PC-9 (cell line): ENCODE data around the gene PAFAH2. TPM values are rescaled to one million over a fixed set of nuclear protein-coding genes. Genes with fewer than 3 reads are reported as not detected.

Source experiments
- BruUV-seq: library from RNA; stranded (reverse); fragments of 400-500 nt; replicated peaks from 2 replicates; lab custom pipeline; 2021; lab: Mats Ljungman, UMichigan
- CTCF ChIA-PET: fragments of 300-600 bp; sonication (Branson Sonifier 250); formaldehyde crosslinking; loops from one replicate; lab custom pipeline; 2022; ENCODE audit warnings: antibody characterized with exemption; lab: Charles Lee
- POLR2A ChIA-PET: fragments of 300-600 bp; sonication (Branson Sonifier 250); formaldehyde crosslinking; loops from one replicate; lab custom pipeline; 2022; ENCODE audit warnings: antibody characterized with exemption; ENCODE audit not compliant: unreplicated experiment; lab: Charles Lee
- DNase-seq, 2 experiments: peaks; one replicate each; pipeline versions ENCODE4 v3.0.0 to v3.0.0-alpha.2; 2015 to 2022; ENCODE audit warnings: mixed read lengths in 1 of 2
- H2AFZ ChIP-seq: fragments of 200-600 bp; sonication (generic); 2 replicates; pipeline ENCODE4 v1.8.1; 2017; ENCODE audit warnings: antibody characterized with exemption
- H3F3A ChIP-seq: fragments of 200-600 bp; sonication (generic); 2 replicates; pipeline ENCODE4 v1.8.1; 2017; ENCODE audit warnings: antibody characterized with exemption, mild to moderate bottlenecking, low read depth; ENCODE audit not compliant: insufficient read depth
- H3K27ac ChIP-seq: fragments of 200-600 bp; sonication (generic); 2 replicates; pipeline ENCODE4 v1.6.1; 2016; ENCODE audit warnings: mixed run types
- H3K27me3 ChIP-seq: fragments of 200-600 bp; sonication (generic); 2 replicates; pipeline ENCODE4 v1.6.1; 2016; ENCODE audit warnings: low read depth, mixed run types; ENCODE audit not compliant: insufficient read depth
- H3K36me3 ChIP-seq: fragments of 200-600 bp; sonication (generic); 2 replicates; pipeline ENCODE4 v1.6.1; 2016; ENCODE audit warnings: low read depth, mixed run types
- H3K4me1 ChIP-seq: fragments of 200-600 bp; sonication (generic); replicated peaks from 2 replicates; pipeline ENCODE4 v1.6.1; 2016; ENCODE audit warnings: mixed run types; ENCODE audit not compliant: insufficient read depth
- H3K4me2 ChIP-seq: fragments of 200-600 bp; sonication (generic); 2 replicates; pipeline ENCODE4 v1.6.1; 2017; ENCODE audit warnings: mixed run types
- H3K4me3 ChIP-seq: fragments of 200-600 bp; sonication (generic); 2 replicates; pipeline ENCODE4 v1.6.1; 2016; ENCODE audit warnings: mixed run types
- H3K79me2 ChIP-seq: fragments of 200-600 bp; sonication (generic); 2 replicates; pipeline ENCODE4 v1.6.1; 2017; ENCODE audit warnings: low read depth, mixed run types
- H3K9me2 ChIP-seq: fragments of 200-600 bp; sonication (generic); 2 replicates; pipeline ENCODE4 v1.8.1; 2017; ENCODE audit warnings: mild to moderate bottlenecking; ENCODE audit not compliant: insufficient read depth
- H3K9me3 ChIP-seq: fragments of 200-600 bp; sonication (generic); 2 replicates; pipeline ENCODE4 v1.8.1; 2016; ENCODE audit warnings: low read depth; ENCODE audit not compliant: insufficient read depth
- H4K20me1 ChIP-seq: fragments of 200-600 bp; sonication (generic); 2 replicates; pipeline ENCODE4 v1.8.1; 2017; ENCODE audit not compliant: insufficient read depth
- EZH2 ChIP-seq: fragments of 200-600 bp; sonication (generic); IDR thresholded peaks from 2 replicates; pipeline ENCODE4 v1.8.0; 2017; ENCODE audit warnings: antibody characterized with exemption, low read depth
- intact Hi-C: fragments of 100-400 bp; cut with micrococcal nuclease; formaldehyde crosslinking; loops from one replicate; pipeline ENCODE4 v1.10.0; 2022; ENCODE audit not compliant: unreplicated experiment
- total RNA-seq: library from RNA; stranded (reverse); gene quantifications from 2 replicates; pipeline ENCODE4 v1.2.3, GENCODE V29; 2021
- TF ChIP-seq, protein P1 (sequence below): fragments of 200-600 bp; sonication (generic); conservative IDR thresholded peaks from 2 replicates; pipeline ENCODE4 v1.6.1; 2017; ENCODE audit warnings: mixed run types, antibody characterized with exemption, mild to moderate bottlenecking, moderate library complexity

Gene PAFAH2
- total RNA-seq, 1 experiment from 2014 or later: 13.9 TPM

GRCh38 chr1:26017606-26018005 lies 19.7 kb upstream of the PAFAH2 start:
- CTCF ChIA-PET: no interaction called here
- H3K27me3 ChIP-seq: no peaks in the 10 kb centered on the region
- no peak overlapping the region for H3K4me3 ChIP-seq
- no peaks in the 10 kb centered on the region for H3K36me3 ChIP-seq
- no peaks in the 10 kb centered on the region for H3F3A ChIP-seq
- intact Hi-C loops: no loop called here
- H3K79me2 ChIP-seq: no peaks in the 10 kb centered on the region
- TF ChIP-seq, protein P1, sequence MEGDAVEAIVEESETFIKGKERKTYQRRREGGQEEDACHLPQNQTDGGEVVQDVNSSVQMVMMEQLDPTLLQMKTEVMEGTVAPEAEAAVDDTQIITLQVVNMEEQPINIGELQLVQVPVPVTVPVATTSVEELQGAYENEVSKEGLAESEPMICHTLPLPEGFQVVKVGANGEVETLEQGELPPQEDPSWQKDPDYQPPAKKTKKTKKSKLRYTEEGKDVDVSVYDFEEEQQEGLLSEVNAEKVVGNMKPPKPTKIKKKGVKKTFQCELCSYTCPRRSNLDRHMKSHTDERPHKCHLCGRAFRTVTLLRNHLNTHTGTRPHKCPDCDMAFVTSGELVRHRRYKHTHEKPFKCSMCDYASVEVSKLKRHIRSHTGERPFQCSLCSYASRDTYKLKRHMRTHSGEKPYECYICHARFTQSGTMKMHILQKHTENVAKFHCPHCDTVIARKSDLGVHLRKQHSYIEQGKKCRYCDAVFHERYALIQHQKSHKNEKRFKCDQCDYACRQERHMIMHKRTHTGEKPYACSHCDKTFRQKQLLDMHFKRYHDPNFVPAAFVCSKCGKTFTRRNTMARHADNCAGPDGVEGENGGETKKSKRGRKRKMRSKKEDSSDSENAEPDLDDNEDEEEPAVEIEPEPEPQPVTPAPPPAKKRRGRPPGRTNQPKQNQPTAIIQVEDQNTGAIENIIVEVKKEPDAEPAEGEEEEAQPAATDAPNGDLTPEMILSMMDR: no peak
- no peak for TF ChIP-seq EZH2
- DNase-seq: no peak
- H4K20me1 ChIP-seq: no peaks in the 10 kb centered on the region
- no peak overlapping the region for H3K4me2 ChIP-seq
- no peaks in the 10 kb centered on the region for H3K9me2 ChIP-seq
- POLR2A ChIA-PET: no interaction called here
- peaks cover 9% of the 10 kb centered on the region; the same call in 1 of the 2 replicates for H3K4me1 ChIP-seq
- H2AFZ ChIP-seq: no peak overlapping the region
- no peaks in the 10 kb centered on the region for H3K9me3 ChIP-seq
- BruUV-seq: no TSS peak
- no peak overlapping the region for H3K27ac ChIP-seq

- no peak overlapping the region for H2AFZ ChIP-seq
- ChIA-PET POLR2A (interaction anchor here (0.6 kb wide), 1 partner anchor 143 kb away, joined by 7 read pairs; no protein-coding TSS in a partner anchor), CTCF (interaction anchor here (0.6 kb wide), 1 partner anchor 19 kb away, joined by 3 read pairs; the partner anchor contains the start of gene PAFAH2)
- no peak overlapping the region for H3K27ac ChIP-seq
- H4K20me1 ChIP-seq: no peaks in the 10 kb centered on the region
- H3K79me2 ChIP-seq: no peaks in the 10 kb centered on the region
- no peak for DNase-seq
- TF ChIP-seq, protein P1: no peak
- TF ChIP-seq EZH2: no peak
- BruUV-seq: no TSS peak
- H3K9me2 ChIP-seq: no peaks in the 10 kb centered on the region
- no peak overlapping the region for H3K4me2 ChIP-seq
- no peak overlapping the region for H3K4me3 ChIP-seq
- no peaks in the 10 kb centered on the region for H3K27me3 ChIP-seq
- no peaks in the 10 kb centered on the region for H3K36me3 ChIP-seq
- H3F3A ChIP-seq: no peaks in the 10 kb centered on the region
- no peaks in the 10 kb centered on the region for H3K9me3 ChIP-seq
- intact Hi-C loops: no loop called here
- peaks cover 9% of the 10 kb centered on the region; the same call in 1 of the 2 replicates for H3K4me1 ChIP-seq
Measured at GRCh38 chr1:26016953-26017545, 19.2 kb upstream of the PAFAH2 start.

DNA sequence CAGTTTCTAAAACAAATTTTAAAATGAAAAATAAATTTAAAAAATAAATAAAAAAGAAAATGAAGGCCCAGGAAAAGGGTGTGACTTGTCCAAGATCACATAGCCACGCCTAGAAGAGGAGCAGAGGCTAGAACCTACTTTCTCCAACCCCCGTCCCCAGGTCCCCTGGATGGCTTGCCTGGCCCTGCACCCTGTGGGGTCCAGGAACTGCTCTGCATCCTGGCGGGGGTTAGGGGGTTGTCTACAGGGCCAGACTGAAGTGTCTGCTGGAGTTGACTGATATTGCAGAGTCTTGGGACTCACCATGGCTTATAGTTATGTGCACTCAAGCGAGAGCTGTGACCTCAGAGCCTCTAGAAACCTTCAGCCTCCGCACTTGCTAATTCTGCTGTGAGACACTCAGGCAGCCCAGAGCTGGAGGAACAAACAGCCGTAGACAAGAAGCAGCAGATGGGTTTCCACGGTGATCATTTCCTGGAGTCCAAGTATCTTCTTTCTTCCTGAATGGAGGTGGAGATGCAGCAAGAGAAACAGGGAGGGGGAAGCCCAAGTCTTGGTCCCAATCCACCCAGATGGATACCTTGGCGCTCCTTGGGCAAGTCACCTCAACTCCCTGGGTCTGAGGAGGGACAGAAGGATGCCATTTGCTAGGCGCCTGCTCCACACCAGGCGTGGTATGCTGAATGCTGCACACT lies 18.5 kb upstream of the PAFAH2 start:
- H3K9me2 ChIP-seq: no peaks in the 10 kb centered on the region
- CTCF ChIA-PET: interaction anchor here (0.6 kb wide), 1 partner anchor 19 kb away, joined by 3 read pairs; the partner anchor contains the start of gene PAFAH2

More for the DNA sequence above, 18.5 kb upstream of the PAFAH2 start:
- Histone ChIP-seq H3K4me2 (no peak overlapping the region), H3K36me3 (no peaks in the 10 kb centered on the region), H3K27ac (no peak overlapping the region), H3K79me2 (no peaks in the 10 kb centered on the region), H3K4me1 (peaks cover 9% of the 10 kb centered on the region; the same call in 1 of the 2 replicates), H3K9me3 (no peaks in the 10 kb centered on the region), H2AFZ (no peak overlapping the region), H3K27me3 (no peaks in the 10 kb centered on the region), H3F3A (no peaks in the 10 kb centered on the region), H4K20me1 (no peaks in the 10 kb centered on the region), H3K4me3 (no peak overlapping the region)
- POLR2A ChIA-PET: interaction anchor here (0.6 kb wide), 1 partner anchor 144 kb away, joined by 7 read pairs; no protein-coding TSS in a partner anchor
- DNase-seq: no peak
- intact Hi-C loops: no loop called here
- TF ChIP-seq, protein P1: no peak
- no peak for TF ChIP-seq EZH2
- BruUV-seq: no TSS peak
